HK-2 (cell line): Measurements from ENCODE around the gene PLEKHG4.

ENCODE experiments used
- DNase-seq: peaks from one replicate; pipeline ENCODE4 v3.0.0-alpha.2; 2018; ENCODE audit not compliant: unreplicated experiment

The PLEKHG4 gene

DNA sequence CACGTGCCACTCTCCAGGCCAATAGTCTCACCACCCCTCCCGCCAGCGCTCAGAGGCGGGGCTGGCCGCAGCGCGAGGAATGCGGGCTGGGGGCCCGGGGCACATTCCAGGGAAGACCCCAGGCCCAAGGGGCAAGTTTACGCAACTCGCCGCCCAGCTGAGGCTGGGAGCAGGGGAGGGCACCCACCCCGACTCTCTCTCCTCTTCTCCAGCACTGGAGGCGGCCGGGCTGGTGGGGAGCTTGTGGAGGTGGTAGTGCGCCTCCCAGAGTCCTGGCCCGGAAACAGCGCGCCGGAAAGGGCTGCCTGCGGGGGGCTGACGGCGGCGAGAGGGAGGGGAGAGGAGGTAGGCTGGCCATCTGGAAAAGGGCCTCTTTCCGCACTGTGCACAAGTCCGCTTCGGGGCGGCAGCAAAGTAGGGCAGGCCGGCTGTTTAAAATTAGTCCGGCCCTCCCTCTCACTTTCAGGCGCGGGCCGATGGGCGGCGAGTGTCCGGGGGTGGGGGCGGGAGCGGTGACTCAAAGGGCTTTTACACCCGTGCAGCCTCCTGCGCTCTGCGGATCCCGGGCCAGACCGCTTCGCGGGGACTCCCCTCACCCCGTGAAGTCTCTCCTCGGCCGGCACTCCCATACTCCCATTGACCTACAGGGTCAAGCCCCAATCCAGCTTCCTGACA lies 33.1 kb upstream of the PLEKHG4 start:
- DNase-seq: peak; percentile 86

DNA sequence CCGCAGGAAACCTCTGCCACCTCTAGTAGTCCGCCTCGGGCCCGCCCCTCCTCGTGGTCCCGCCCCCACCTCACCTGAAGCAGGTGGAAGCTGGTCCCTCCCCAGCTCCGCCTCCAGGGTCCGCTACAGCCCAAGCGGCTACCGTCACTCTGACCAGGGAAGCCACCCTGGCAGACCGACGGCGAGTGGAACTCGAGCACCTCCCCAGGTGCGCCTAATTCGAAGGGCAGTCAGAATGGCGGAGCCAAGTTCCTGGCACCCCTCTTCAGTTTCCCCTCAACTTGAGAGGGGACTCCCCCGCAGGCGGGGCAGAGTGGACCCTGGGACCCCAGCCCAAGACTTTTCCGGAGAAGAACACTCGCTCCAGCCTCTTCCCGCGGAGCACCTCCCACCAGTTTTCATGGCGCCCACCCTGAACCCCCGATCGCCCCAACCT lies 32.6 kb upstream of the PLEKHG4 start:
- DNase-seq: no peak

DNA sequence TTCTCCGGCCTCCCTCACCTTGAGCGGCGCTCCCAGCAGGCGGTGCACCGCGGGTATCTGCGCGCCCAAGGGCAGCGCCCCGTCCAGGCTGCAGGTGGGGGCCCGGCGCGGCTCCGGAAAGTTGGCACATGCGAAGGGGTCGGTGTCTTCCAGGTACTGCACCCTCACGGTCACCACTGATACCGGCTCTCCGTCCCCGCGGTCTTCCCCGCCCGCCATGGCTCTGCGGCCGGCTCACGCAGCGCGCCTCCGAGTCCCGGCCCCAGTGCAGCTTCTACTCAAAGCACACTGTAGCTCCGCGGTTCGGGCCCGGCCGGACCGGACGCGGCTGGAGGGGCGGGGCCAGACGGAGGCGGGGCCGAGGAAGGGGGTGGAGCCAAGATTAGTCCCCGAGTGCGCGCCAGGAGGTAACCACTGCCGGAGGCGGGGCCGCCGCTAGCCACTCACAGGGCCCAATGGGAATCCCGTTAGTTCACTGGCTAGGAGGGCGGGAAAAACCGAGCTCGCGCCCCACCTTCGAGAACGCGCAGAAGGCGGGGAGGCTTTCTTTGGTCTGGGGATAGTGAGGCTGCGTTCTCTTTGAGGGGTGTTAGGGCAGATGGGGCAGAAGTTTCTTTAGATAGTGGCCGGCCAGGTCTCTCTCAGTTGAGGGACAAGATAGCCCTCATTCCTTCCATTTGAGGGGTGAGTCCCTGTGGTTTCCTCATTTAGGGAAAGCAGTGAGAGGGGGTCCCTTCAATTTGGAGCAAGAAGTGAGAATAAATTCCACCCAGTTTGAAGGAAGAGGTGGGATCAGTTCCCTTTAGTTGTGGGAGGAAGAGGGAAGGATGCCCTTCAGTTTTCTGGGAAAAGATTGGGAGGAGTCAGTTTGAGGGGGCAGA lies 31.9 kb upstream of the PLEKHG4 start, which contains the start of gene FHOD1:
FHOD1 (minus strand) TSS at position 290 of the 881 bp plus-strand sequence; CDS start at position 219, 71 bp downstream.
- DNase-seq: peak; percentile 99

DNA sequence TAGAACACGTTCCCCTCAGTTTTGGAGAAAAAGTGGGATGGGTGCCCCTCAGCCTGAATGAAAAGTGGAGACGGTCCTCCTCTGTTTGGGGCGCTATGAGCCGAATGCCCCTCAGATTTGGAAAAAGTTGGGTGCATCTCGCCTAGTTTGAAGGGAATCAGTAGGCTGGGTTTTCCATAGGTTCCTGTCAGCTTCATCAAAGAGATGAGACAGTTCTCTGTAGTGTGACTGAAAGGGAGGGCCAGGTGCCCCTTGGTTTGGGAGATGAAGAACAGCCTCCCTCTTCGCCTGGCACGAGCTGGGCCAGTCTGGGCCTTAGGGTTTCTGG lies 31.3 kb upstream of the PLEKHG4 start:
- DNase-seq: no peak

DNA sequence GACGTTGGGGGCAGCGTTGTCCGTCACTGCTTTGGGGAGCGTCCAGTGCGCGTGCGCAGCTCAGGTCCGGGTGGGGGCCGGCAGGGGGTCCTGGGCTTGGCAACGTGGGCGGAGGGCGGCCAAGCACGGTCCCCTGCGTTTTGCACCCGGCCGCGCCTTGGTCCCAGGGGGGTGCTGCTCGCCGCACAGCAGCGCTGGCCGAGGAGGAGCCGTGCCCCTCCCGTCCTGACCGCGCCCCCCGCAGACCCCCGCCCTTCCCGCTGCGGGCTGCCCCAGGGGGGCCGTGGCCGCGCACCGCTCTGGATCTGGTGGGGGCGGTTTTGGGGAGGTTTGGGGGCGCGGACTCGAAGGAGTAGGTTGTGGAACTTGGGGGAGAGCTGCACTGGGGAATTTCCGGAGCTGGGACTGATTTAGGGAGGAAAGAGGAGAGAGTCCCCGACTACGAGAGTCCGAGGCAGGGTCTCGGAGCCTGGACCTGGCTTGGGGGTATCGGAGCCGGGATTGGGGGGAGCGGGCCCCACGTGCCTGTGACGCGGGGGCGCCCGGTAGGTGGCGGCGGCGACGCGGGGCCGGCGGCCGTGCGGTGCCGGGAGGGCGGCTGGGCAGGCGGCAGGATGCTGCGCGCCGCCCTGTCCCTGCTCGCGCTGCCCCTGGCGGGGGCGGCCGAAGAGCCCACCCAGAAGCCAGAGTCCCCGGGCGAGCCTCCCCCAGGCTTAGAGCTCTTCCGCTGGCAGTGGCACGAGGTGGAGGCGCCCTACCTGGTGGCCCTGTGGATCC lies 30.7 kb upstream of the PLEKHG4 start, which contains the start of gene SLC9A5:
SLC9A5 (plus strand) TSS at position 579 of the 777 bp plus-strand sequence; CDS start at position 615, 36 bp downstream.
- DNase-seq: peak; percentile 48

DNA sequence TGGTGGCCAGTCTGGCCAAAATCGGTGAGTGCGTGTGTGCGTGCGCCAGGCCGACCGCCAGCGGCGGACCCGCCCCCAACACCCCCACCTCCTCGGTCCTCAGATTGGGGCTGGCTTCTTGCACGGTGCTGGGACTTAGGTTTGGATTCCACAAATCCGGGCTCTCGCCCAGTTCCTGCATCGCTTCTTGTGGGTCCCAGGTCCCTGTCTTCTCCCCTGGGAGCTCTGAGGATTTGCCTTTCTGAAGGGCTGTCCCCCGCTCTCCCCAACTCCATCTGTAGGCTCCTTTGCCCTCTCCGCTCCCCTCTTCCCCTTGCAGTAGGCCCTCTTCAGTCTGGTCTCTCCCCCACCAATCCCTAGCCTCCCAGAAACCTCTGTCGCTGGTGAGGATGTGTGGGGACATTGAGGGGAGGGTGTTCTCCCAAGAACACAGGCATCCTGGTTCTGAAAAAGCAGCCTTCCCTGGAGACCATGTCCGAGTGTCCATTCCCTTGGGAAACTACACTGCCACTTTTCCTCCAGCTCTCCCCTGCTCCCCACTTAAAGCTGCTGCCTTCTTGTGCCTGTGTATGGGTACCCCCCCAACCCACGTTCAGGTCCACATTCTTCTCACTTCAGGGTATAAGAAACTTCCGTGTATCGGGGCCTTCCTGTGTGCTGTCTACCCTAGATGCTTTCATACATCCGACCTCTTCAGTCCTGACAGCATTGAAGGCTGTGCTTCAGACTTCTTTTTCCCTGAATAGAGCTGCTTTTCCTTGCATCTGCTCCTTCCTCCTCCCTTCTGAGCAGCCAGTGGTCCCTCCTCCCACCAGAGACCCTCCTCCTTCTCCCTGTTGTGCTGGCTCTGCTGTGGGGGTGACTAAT lies 29.9 kb upstream of the PLEKHG4 start:
- no peak for DNase-seq

DNA sequence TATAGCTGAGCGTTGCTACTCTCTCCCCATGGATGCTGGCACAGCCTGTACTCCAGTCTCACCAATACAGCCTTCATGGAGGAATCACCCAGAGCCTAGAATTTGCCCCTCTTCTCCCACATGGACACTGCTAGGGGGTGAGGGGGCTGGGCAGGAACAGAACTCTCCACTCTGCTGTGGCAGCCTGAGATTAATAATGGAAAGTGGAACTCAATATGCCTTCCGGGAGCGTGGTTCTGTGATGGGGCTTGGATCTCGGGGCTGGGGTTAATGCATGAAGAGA lies 29.3 kb upstream of the PLEKHG4 start:
- no peak for DNase-seq

DNA sequence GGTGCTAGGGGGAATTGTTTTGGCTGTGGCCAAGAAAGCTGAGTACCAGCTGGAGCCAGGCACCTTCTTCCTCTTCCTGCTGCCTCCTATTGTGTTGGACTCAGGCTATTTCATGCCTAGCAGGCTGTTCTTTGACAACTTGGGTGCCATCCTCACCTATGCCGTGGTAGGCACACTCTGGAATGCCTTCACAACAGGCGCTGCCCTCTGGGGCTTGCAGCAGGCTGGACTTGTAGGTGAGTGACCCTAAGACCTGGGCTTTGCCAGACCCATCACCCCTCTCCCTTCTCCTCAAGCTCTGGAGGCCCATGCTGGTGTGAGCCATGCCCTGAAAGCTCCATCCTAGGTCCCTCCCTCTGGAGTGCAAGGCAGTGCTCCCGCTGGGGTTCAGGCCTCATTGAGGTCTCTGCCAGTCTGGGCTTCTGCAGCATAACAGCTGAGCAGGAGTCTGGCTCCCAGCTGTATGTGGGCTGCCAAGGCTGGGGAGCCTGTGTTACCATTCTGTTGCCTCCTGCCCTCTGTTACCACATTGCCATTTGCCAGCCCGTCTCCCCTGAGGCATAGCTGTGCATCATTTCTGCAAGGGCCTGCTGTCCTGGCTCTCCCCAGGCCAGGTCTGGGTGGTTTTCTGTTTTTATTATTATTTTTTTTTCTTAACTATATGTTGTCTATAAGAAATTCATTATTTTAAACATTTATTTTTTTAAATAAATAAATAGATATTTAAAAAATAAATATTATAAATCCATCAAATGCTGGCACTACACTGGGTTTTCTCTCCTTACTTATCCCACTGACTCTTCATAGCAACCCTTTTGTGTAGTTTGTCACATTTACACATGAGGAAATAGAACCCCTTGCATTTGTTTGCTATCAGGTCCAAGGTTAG lies 26.5 kb upstream of the PLEKHG4 start:
- no peak for DNase-seq

DNA sequence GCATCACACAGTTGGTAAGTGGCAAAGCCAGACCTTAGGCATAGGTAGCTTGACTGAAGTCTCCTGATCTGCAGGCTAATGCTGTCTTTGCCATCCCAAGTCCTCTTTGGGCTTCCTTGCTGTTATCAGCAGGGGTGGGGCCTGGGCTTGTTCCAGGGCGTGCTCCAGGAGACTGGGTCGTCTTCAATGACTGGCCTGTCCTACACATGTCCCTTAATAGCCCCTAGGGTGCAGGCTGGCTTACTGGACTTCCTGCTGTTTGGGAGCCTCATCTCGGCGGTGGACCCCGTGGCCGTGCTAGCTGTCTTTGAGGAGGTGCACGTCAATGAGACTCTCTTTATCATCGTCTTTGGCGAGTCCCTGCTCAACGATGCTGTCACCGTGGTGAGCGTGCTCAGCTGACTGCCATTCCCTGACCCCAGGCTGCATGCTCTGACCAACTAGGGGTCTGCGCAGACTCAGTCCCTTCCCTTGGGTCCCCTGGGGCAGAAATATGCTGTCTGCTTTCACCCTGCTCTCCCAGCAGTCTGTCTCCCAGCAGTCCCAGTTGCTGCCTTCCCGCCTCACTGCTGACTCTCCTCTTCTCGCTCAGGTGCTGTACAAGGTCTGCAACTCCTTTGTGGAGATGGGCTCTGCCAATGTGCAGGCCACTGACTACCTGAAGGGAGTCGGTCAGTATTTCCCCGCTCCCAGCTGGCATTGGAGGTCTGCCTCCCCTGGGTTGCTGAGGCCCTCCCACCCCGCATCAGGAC lies 24.4 kb upstream of the PLEKHG4 start:
- no peak for DNase-seq

DNA sequence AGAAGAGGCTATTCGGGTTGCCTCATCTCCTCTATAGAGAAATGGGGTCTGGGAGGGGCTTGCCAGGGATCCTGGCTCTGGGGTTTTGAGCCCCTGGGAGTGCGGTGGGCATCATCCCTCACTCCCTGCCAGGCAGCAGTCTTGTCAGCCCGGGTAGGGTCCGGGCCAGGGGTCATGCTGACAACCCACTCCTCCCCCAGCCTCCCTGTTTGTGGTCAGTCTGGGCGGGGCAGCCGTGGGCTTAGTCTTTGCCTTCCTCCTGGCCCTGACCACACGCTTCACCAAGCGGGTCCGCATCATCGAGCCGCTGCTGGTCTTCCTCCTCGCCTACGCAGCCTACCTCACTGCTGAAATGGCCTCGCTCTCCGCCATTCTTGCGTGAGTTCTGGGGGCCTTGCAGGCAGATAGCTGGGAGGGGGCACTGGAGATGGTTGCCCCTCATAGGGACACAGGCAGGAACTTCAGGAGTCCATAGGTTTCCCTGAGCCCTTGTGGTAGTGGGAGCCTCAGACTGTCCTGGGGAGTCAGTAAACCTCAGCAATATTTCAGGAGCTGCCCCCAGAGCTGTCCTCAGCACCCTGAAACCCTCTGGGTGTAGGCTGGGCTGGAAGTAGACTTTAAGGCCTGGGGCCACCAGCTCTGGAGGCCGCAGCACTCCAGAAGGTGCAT lies 23.6 kb upstream of the PLEKHG4 start:
- no peak for DNase-seq

DNA sequence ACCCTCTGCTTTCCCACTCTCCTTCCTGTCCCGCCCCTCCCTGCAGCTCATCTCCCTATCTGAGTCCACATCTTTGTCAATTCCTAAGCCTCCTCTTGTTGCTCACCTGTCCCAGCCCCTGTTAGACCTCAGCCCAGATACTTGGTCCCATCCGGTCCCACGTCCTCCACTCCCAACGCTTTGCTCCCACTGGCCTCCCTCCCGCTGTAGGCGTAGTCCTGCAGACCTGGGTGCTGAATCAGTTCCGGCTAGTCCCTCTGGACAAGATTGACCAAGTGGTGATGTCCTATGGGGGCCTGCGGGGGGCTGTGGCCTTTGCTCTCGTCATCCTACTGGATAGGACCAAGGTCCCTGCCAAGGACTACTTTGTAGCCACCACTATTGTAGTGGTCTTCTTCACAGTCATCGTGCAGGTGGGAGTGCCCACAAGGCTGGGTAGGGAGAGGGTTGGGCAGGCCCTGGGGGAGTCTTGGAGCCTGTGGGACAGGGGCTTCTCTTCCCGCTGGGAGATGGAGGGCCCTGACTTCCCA lies 22.6 kb upstream of the PLEKHG4 start:
- no peak for DNase-seq

DNA sequence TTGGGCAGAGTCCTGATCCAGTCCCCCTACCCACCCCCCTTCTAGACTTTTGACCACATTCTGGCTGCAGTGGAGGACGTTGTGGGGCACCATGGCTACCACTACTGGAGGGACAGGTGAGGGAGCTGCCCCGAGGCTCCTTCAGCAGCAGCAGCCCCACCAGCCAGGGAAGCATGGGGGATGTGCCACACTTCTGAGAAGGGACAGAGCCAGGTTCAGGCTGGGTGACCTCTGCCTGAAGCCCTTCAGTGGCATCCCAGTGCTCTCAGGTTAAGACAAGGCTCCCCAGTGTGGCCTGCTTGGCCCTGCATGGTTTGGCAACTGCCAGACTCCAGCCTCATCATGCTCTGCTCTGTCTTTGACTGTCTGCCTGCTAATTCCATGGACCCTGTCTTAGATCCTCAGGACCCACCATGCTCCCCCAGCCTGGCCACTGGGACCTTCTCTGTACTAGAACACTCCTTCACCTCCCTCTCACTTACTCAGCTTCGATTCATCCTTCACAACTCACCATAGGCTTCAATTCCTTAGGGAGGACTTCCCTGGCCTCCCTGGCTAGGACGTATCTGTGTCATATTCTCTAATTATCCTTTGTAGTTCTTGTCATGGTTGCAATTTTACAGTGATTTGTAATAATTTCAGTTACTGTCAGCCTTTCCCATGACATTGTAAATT lies 21.7 kb upstream of the PLEKHG4 start:
- DNase-seq: no peak

DNA sequence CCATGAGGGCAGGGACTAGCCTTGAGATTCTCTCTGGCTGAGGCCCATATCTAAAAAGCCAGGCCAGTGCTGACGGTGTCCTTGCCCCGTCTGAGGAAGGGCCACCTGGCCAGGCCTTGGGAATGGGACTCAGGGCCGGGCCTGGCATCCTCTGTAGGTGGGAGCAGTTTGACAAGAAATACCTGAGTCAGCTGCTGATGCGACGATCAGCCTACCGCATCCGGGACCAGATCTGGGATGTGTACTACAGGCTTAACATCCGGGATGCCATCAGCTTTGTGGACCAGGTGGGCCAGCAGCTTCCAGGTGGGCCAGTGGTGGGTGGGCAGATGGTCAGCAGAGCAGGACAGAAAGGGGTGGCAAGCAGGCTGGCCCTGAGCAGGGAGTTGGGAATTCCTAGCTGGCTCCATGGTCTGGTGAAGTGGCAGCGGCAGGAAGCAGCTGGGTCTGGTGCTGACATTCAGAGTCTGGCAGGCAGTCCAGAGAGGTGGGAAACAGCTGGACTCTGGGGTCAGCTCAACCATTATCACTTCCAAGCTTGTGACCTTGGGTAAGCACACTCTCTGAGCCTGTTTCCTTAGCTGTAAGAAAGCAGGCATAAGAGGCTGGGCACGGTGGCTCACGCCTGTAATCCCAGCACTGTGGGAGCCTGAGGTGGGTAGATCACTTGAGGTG lies 21.0 kb upstream of the PLEKHG4 start:
- DNase-seq: no peak

DNA sequence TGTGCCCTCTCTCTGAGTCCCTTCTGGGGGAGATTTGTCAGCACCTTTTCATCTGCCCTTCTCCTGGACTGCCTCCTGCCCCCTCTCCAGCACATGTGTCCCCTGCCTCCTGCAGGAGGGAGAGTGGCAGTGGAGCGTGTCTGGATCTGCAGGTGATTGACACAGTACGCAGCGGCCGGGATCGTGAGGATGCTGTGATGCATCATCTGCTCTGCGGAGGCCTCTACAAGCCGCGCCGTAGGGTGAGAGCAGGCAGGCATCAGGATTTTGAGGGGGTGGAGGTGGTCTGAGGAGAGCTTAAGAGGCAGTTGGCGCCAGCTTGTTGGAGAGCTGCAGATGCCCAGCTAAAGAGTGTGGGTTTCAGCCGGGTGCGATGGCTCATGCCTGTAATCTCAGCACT lies 19.6 kb upstream of the PLEKHG4 start:
- DNase-seq: no peak

DNA sequence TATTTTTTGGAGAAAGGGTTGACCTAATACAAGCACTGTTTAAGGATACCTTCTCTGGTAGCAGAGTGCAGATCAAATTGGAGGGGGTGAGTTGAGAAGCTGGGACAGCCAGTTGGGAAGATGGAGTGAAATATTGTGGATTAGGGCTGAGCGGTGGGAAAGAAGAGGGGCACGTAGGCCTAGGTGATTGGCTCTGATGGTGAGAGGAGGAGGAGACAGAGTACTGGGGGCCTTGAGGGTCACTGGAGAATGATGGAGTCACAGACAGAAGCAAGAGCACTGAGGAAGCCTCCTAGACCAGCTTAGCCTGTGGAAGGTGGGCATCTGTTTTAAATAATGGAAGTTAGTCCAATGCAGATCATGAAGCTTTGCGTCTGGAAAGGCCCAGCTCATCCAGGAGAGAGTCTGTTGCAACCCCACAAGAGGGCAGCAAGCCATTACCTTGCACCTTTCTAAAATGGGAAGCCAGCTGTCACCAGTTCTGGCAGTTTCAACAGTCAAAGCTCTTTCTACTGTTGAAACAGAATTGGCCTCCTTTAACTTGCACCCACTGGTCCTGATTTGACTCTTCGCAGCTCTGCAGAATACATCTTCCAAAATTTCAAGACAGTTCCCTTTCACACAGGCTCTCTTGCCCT lies 18.8 kb upstream of the PLEKHG4 start:
- DNase-seq: no peak

DNA sequence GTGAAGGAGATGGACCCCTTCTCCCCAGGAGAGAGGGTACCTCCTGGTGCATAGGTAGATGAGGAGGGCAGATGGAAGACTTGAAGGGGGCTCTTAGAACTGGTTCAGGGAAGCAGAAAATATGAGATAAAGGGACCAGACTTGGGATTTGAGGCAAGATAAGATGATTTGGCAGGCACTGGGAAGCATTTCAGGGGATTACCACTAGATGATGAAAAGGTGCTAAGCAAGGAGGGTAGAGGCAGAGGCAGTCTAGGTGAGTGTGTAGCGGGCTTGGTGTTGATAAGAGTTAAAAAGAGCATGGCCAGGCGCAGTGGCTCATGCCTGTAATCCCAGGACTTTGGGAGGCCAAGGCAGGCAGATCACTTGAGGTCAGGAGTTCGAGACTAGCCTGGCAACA lies 16.1 kb upstream of the PLEKHG4 start:
- no peak for DNase-seq

DNA sequence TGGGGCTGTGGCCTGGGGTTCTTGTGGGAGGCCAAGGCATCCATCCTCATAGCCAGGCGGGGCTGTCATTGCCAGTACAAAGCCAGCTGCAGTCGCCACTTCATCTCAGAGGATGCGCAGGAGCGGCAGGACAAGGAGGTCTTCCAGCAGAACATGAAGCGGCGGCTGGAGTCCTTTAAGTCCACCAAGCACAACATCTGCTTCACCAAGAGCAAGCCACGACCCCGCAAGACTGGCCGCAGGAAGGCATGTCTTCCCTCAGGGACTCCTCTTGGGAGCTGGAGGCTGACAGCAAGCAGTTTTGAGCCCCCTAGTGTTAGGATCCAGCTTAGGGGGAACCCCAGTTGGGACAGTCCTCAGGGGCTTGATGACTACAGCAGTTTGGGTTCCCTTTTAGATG lies 15.1 kb upstream of the PLEKHG4 start:
- no peak for DNase-seq
